Measurements from ENCODE around the gene CDHR4.
"Not testable (repeated sequence)": the region's sequence is repeated elsewhere in the genome, so short reads cannot be mapped to it uniquely, and the experiment has no call there.

CDHR4 gene

GRCh38 chr3:49803465-49804140, 3.9 kb upstream of the CDHR4 start:
- DNase-seq, result no peak

GRCh38 chr3:49802719-49803464, 3.2 kb upstream of the CDHR4 start, which contains the start of gene INKA1:
Gene INKA1, plus strand, starts transcription at chr3:49803261. Its CDS starts 132 bp downstream, at chr3:49803393.
- DNase-seq, result peak; percentile 44

GRCh38 chr3:49801160-49801559, 1.5 kb upstream of the CDHR4 start:
- DNase-seq, result no peak

GRCh38 chr3:49799105-49799504, 568 bp downstream of the CDHR4 start:
- no peak for DNase-seq

GRCh38 chr3:49794926-49795905, 4.5 kb downstream of the CDHR4 start:
- DNase-seq, result no peak

- DNase-seq, result no peak
Observed at GRCh38 chr3:49794431-49794830, 5.2 kb downstream of the CDHR4 start.

- DNase-seq, result no peak
Observed at GRCh38 chr3:49793486-49794085, 6.1 kb downstream of the CDHR4 start.

- DNase-seq, result no peak
Observed at GRCh38 chr3:49792371-49793150, 7.1 kb downstream of the CDHR4 start.

GRCh38 chr3:49791571-49791970, 8.1 kb downstream of the CDHR4 start:
- DNase-seq, result no peak

GRCh38 chr3:49790626-49791411, 8.9 kb downstream of the CDHR4 start:
- DNase-seq, result no peak

GRCh38 chr3:49788056-49788455, 11.6 kb downstream of the CDHR4 start:
- no peak for DNase-seq

GRCh38 chr3:49787536-49787935, 12.1 kb downstream of the CDHR4 start:
- DNase-seq, result no peak

- DNase-seq, result no peak
Observed at GRCh38 chr3:49787182-49787464, 12.6 kb downstream of the CDHR4 start.

- DNase-seq, result peak; percentile 91
Observed at GRCh38 chr3:49786357-49787181, 13.1 kb downstream of the CDHR4 start, which contains the start of gene IP6K1. Gene IP6K1, minus strand, starts transcription at chr3:49786542. Its CDS starts 38,502 bp downstream, at chr3:49748040.

GRCh38 chr3:49785565-49786356, 13.9 kb downstream of the CDHR4 start:
- DNase-seq, result no peak

- not testable (repeated sequence) for DNase-seq
Observed at GRCh38 chr3:49782277-49782676, 17.4 kb downstream of the CDHR4 start.

- no peak for DNase-seq
Observed at GRCh38 chr3:49781415-49782199, 18.1 kb downstream of the CDHR4 start.

- DNase-seq, result not testable (repeated sequence)
Observed at GRCh38 chr3:49780975-49781365, 18.7 kb downstream of the CDHR4 start.

Data from NCI-H2029 treated with DMSO at 0.1 percent for 48 hours (cell line).